C4-2B (cell line): ENCODE results near the gene DDX20.

Source experiments
- CTCF ChIP-seq: fragments of 450-650 bp; conservative IDR thresholded peaks from 2 replicates; pipeline ENCODE4 v1.5.1; 2017; ENCODE audit warnings: mild to moderate bottlenecking
- ZFX ChIP-seq: fragments of 450-650 bp; IDR thresholded peaks from 2 replicates; pipeline ENCODE4 v1.6.1; 2017

GRCh38 chr1:111727056-111727455, 28.6 kb upstream of the DDX20 start:
- TF ChIP-seq CTCF, result no peak
- TF ChIP-seq ZFX, result no peak
